OCI-LY3 (cell line): Measurements from ENCODE around the gene PDE4D.

Experiments used
- CTCF ChIP-seq: fragments of 200-600, 300-600 bp; sonication (generic); IDR thresholded peaks from 2 replicates; pipeline ENCODE4 v1.5.1; 2014; ENCODE audit warnings: antibody characterized with exemption, low read length, low read depth
- EZH2phosphoT487 ChIP-seq: fragments of 200-600 bp; shearing (Covaris generic); IDR thresholded peaks from 2 replicates; pipeline ENCODE4 v1.6.1; 2018; ENCODE audit warnings: antibody characterized with exemption, mixed run types, low read depth

- TF ChIP-seq EZH2phosphoT487, result no peak
- no peak for TF ChIP-seq CTCF
Observed at GRCh38 chr5:59711310-59711709, 182.2 kb downstream of the PDE4D start.
